ENCODE data around the gene MESP1. TPM values are rescaled to one million over a fixed set of nuclear protein-coding genes. Genes with fewer than 3 reads are reported as not detected.

Gene MESP1
- total RNA-seq, 1 donor from 2014 or later, result 2.6 TPM

GRCh38 chr15:89723031-89723430 lies 28.0 kb downstream of the MESP1 start:
- H3K27me3 ChIP-seq (ENCODE audit: control insufficient read depth, insufficient read depth, low read length), result no peaks in the 10 kb centered on the region
- no peak for DNase-seq (ENCODE audit: low read depth)
- TF ChIP-seq CTCF (IDR thresholded peaks at IDR 0.05; ENCODE audit: insufficient read depth, low read length, poor library complexity, severe bottlenecking), result no peak
- H3K4me3 ChIP-seq (ENCODE audit: low read depth, low read length), result no peak overlapping the region
- H3K36me3 ChIP-seq (ENCODE audit: control insufficient read depth, insufficient read depth, low read length), result no peaks in the 10 kb centered on the region

- TF ChIP-seq CTCF (IDR thresholded peaks at IDR 0.05; ENCODE audit: insufficient read depth, low read length, poor library complexity, severe bottlenecking), result no peak
- no peaks in the 10 kb centered on the region for H3K27me3 ChIP-seq (ENCODE audit: control insufficient read depth, insufficient read depth, low read length)
- no peak for DNase-seq (ENCODE audit: low read depth)
Measured at GRCh38 chr15:89714775-89715174, 36.3 kb downstream of the MESP1 start.

GRCh38 chr15:89707577-89707976 lies 43.5 kb downstream of the MESP1 start:
- no peak overlapping the region for H3K4me3 ChIP-seq (ENCODE audit: low read depth, low read length)
- no peaks in the 10 kb centered on the region for H3K36me3 ChIP-seq (ENCODE audit: control insufficient read depth, insufficient read depth, low read length)
- TF ChIP-seq CTCF (IDR thresholded peaks at IDR 0.05; ENCODE audit: insufficient read depth, low read length, poor library complexity, severe bottlenecking), result no peak
- DNase-seq (ENCODE audit: low read depth), result no peak
- no peaks in the 10 kb centered on the region for H3K27me3 ChIP-seq (ENCODE audit: control insufficient read depth, insufficient read depth, low read length)

More at GRCh38 chr15:89714775-89715174, 36.3 kb downstream of the MESP1 start:
- Histone ChIP-seq H3K4me3 (ENCODE audit: low read depth, low read length) (no peak overlapping the region), H3K36me3 (ENCODE audit: control insufficient read depth, insufficient read depth, low read length) (no peaks in the 10 kb centered on the region)

- DNase-seq (ENCODE audit: low read depth), result no peak
- H3K36me3 ChIP-seq (ENCODE audit: control insufficient read depth, insufficient read depth, low read length), result no peaks in the 10 kb centered on the region
- no peak for TF ChIP-seq CTCF (IDR thresholded peaks at IDR 0.05; ENCODE audit: insufficient read depth, low read length, poor library complexity, severe bottlenecking)
- no peak overlapping the region for H3K4me3 ChIP-seq (ENCODE audit: low read depth, low read length)
- no peaks in the 10 kb centered on the region for H3K27me3 ChIP-seq (ENCODE audit: control insufficient read depth, insufficient read depth, low read length)
Measured at GRCh38 chr15:89704411-89704810, 46.6 kb downstream of the MESP1 start.

Other genes starting within 250 kb of the MESP1 start
- 1.7 and 2.2 TPM in 2 replicates for gene TICRR, start 175.8 kb downstream of the MESP1 start, total RNA-seq
- gene KIF7, start 95.8 kb downstream of the MESP1 start, total RNA-seq, result 5.4 and 7.4 TPM in 2 replicates
- 0.08 TPM in 1 of 2 replicates, not detected in the other for gene PLIN1, start 71.9 kb downstream of the MESP1 start, total RNA-seq
- 4.0 and 4.8 TPM in 2 replicates for gene PEX11A, start 60.5 kb downstream of the MESP1 start, total RNA-seq
- gene WDR93, start 60.4 kb downstream of the MESP1 start, total RNA-seq, result 0.25 and 0.41 TPM in 2 replicates
- gene MESP2, start 25.1 kb upstream of the MESP1 start, total RNA-seq, result 0.27 and 0.29 TPM in 2 replicates
- gene ANPEP, start 63.6 kb upstream of the MESP1 start, total RNA-seq, result 9.4 and 11.6 TPM in 2 replicates
- gene AP3S2, start 142.7 kb upstream of the MESP1 start, total RNA-seq, result 47.1 and 66.6 TPM in 2 replicates
- gene ARPIN, start 161.7 kb upstream of the MESP1 start, total RNA-seq, result 10.5 and 11.2 TPM in 2 replicates